Stimulated activated naive CD8-positive, alpha-beta T cell treated with anti-CD3 and anti-CD28 coated beads, Interleukin-15, Interleukin-2, amounts not matched to agents 100 ng/mL and 50 ng/mL, for 24 hours (primary cell): ENCODE data around the gene PRR15L.

Experiments
- H3K27ac Mint-ChIP-seq: one replicate; pipeline ENCODE4 v1.8.0; 2021; ENCODE audit warnings: mild to moderate bottlenecking, mixed read lengths
- H3K27me3 Mint-ChIP-seq: one replicate; pipeline ENCODE4 v1.8.0; 2021; ENCODE audit warnings: mixed read lengths
- H3K36me3 Mint-ChIP-seq: one replicate; pipeline ENCODE4 v1.8.0; 2021; ENCODE audit warnings: low read depth, mixed read lengths
- H3K4me1 Mint-ChIP-seq: one replicate; pipeline ENCODE4 v1.8.0; 2021; ENCODE audit warnings: low read depth, mixed read lengths
- H3K4me3 Mint-ChIP-seq: one replicate; pipeline ENCODE4 v1.8.0; 2021; ENCODE audit warnings: mild to moderate bottlenecking, mixed read lengths
- H3K9me3 Mint-ChIP-seq: one replicate; pipeline ENCODE4 v1.8.0; 2021; ENCODE audit warnings: mixed read lengths

Gene PRR15L

GRCh38 chr17:47978324-47978723 lies 20.6 kb upstream of the PRR15L start:
- no peak overlapping the region for H3K27ac Mint-ChIP-seq

DNA sequence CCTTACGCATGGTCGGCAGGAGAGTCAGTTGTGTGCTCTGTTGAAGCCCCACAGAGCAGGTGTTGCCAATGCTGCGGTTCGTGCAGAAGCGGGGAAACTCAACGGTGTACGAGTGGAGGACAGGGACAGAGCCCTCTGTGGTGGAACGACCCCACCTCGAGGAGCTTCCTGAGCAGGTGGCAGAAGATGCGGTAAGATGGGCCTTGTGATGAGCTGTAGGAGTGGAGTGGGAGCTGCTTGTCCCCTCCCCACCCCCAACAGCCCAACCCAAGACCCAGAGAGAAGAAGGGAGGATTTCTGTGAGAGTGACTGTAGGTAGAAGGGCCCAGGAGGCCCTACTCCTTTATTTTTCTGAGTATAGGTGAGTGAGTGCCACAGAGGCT lies 18.1 kb upstream of the PRR15L start:
- H3K27ac Mint-ChIP-seq: no peak overlapping the region
- H3K4me3 Mint-ChIP-seq: no peak overlapping the region

More at GRCh38 chr17:47978324-47978723, 20.6 kb upstream of the PRR15L start:
- Mint-ChIP-seq H3K27me3 (no peaks in the 10 kb centered on the region), H3K4me3 (no peak overlapping the region), H3K36me3 (peaks cover 62% of the 10 kb centered on the region), H3K4me1 (no peaks in the 10 kb centered on the region), H3K9me3 (no peaks in the 10 kb centered on the region)

GRCh38 chr17:47975189-47975822 lies 17.6 kb upstream of the PRR15L start:
- Mint-ChIP-seq H3K27me3 (no peaks in the 10 kb centered on the region), H3K36me3 (peaks cover 57% of the 10 kb centered on the region), H3K27ac (no peak overlapping the region), H3K9me3 (no peaks in the 10 kb centered on the region), H3K4me1 (peaks cover 13% of the 10 kb centered on the region), H3K4me3 (no peak overlapping the region)

More for the DNA sequence above, 18.1 kb upstream of the PRR15L start:
- H3K9me3 Mint-ChIP-seq: no peaks in the 10 kb centered on the region
- peaks cover 62% of the 10 kb centered on the region for H3K36me3 Mint-ChIP-seq
- no peaks in the 10 kb centered on the region for H3K27me3 Mint-ChIP-seq
- H3K4me1 Mint-ChIP-seq: peaks cover 10% of the 10 kb centered on the region

- Mint-ChIP-seq H3K9me3 (no peaks in the 10 kb centered on the region), H3K36me3 (peaks cover 41% of the 10 kb centered on the region), H3K27ac (no peak overlapping the region), H3K27me3 (no peaks in the 10 kb centered on the region), H3K4me3 (no peak overlapping the region), H3K4me1 (peaks cover 21% of the 10 kb centered on the region)
These were observed 15.9 kb upstream of the PRR15L start for GRCh38 chr17:47973541-47973940.

DNA sequence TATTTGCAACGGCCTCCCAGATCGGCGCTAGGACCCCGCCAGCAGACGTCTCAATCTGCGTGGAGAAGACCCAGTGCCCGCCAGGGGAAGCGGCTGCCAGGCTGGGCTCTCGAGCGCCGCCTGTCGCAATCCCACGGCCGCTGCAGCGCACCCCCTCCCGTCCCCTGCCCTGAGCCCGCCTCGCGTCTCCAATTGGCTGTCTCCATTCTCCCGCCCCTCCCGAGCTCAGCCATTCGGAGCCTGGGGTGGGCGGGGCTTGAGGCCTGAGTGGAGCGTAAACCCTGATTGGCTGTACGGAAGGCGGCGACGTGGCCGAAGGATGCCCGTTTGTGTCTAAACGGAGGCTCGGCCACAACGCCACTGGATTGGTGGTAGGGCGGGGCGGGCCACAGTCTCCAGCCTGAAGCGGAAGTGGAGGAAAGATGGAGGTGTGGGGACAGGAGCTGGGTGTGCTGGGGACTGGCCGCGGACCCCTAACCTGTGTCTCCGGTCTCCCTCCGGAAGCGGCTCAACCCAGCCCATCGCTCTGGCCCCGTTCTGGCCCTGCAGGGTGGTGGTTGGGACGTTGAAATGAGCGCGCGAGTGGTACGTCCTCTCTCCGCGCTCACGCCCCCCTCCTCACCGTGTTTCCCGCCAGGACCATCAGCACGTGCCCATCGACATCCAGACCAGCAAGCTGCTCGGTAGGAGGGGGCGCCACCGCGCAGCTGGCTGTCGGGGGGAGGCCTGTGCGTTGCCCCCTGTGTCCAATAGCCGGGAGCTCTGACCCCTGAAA lies 13.2 kb upstream of the PRR15L start, which contains the start of gene CDK5RAP3:
Gene CDK5RAP3 (plus strand): TSS at position 389 of the 775 bp plus-strand sequence. CDS start 34 bp downstream, at position 423.
- no peaks in the 10 kb centered on the region for H3K27me3 Mint-ChIP-seq
- H3K9me3 Mint-ChIP-seq: no peaks in the 10 kb centered on the region
- H3K4me1 Mint-ChIP-seq: peaks cover 21% of the 10 kb centered on the region
- peak within 1 kb of the TSS; percentile 92 for H3K4me3 Mint-ChIP-seq
- peak within 1 kb of the TSS; percentile 87 for H3K27ac Mint-ChIP-seq
- H3K36me3 Mint-ChIP-seq: peaks cover 28% of the 10 kb centered on the region

DNA sequence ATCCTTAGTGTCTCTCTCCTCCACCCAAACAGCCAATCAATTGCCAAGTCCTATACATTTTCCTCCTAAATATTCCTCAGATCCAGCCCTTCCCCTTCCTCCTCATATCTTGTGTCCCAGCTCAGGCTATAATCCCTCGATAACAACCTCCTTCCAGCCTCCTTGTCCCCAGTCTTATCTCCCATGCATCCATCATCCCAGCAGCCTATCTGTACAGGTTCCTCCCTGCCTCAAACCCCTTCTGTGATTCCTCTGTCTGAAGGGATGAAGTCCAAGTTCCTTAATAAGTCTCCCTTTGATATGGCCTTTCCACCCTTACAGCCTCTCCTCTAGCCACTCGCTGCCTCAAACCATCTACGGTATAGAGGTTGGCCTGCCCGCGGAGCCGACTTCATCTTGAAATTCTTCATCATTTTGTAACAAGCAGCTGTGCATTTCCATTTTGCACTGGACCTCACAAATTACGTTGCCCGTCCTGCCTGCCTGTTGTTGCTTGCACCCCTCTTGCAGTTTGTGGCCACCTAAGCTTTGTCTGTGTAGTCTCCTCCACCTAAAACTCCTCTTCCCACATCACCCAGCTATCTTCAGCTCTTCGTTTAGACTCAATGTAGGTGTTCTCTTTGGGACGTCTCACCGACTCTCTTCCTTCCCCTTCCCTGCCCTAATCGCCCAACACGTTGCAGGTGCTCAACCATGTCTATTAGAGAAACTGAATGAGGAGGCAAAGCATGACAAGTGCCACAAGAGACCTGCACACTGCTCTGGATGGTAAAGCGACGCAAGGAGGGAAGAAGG lies 12.4 kb upstream of the PRR15L start:
- Mint-ChIP-seq H3K27me3 (no peaks in the 10 kb centered on the region), H3K4me1 (peaks cover 21% of the 10 kb centered on the region), H3K27ac (peak overlapping the region; percentile 82), H3K36me3 (peaks cover 21% of the 10 kb centered on the region), H3K4me3 (peak overlapping the region; percentile 92), H3K9me3 (no peaks in the 10 kb centered on the region)

GRCh38 chr17:47968836-47969235 lies 11.2 kb upstream of the PRR15L start:
- H3K4me3 Mint-ChIP-seq: no peak overlapping the region
- no peak overlapping the region for H3K27ac Mint-ChIP-seq
- H3K36me3 Mint-ChIP-seq: peaks cover 11% of the 10 kb centered on the region
- H3K4me1 Mint-ChIP-seq: peaks cover 21% of the 10 kb centered on the region
- no peaks in the 10 kb centered on the region for H3K27me3 Mint-ChIP-seq
- no peaks in the 10 kb centered on the region for H3K9me3 Mint-ChIP-seq

GRCh38 chr17:47967607-47968252 lies 10.0 kb upstream of the PRR15L start:
- Mint-ChIP-seq H3K4me3 (no peak overlapping the region), H3K27me3 (no peaks in the 10 kb centered on the region), H3K4me1 (peaks cover 20% of the 10 kb centered on the region), H3K27ac (no peak overlapping the region), H3K9me3 (no peaks in the 10 kb centered on the region), H3K36me3 (peaks cover 4% of the 10 kb centered on the region)

- peaks cover 11% of the 10 kb centered on the region for H3K4me1 Mint-ChIP-seq
These were observed 8.4 kb upstream of the PRR15L start for GRCh38 chr17:47966079-47966519.

GRCh38 chr17:47964856-47965255 lies 7.2 kb upstream of the PRR15L start:
- Mint-ChIP-seq H3K27me3 (no peaks in the 10 kb centered on the region), H3K9me3 (no peaks in the 10 kb centered on the region), H3K36me3 (no peaks in the 10 kb centered on the region), H3K27ac (no peak overlapping the region), H3K4me1 (peaks cover 3% of the 10 kb centered on the region), H3K4me3 (no peak overlapping the region)

More at GRCh38 chr17:47966079-47966519, 8.4 kb upstream of the PRR15L start:
- Mint-ChIP-seq H3K4me3 (no peak overlapping the region), H3K9me3 (no peaks in the 10 kb centered on the region), H3K36me3 (no peaks in the 10 kb centered on the region), H3K27me3 (no peaks in the 10 kb centered on the region), H3K27ac (no peak overlapping the region)

DNA sequence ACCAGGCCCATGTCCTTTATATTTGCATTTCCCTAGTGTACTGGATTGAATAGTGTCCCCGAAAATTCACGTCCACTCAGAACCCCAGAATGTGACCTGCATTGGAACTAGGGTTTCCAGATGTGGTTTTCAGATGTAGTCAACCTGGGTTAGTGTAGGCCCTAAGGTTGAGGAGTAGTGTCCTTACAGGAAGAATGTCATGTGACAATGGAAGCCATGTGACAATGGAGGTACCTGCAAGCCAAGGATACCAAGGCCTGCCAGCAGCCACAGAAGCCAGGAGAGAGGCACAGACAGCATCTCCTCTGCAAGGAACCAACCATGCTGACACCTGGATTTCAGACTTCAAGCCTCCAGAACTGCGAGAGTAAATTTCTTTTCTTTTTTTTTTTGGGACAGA lies 5.2 kb upstream of the PRR15L start:
- H3K9me3 Mint-ChIP-seq: no peaks in the 10 kb centered on the region
- no peaks in the 10 kb centered on the region for H3K27me3 Mint-ChIP-seq
- H3K4me3 Mint-ChIP-seq: no peak overlapping the region
- no peaks in the 10 kb centered on the region for H3K4me1 Mint-ChIP-seq
- H3K27ac Mint-ChIP-seq: no peak overlapping the region
- no peaks in the 10 kb centered on the region for H3K36me3 Mint-ChIP-seq

DNA sequence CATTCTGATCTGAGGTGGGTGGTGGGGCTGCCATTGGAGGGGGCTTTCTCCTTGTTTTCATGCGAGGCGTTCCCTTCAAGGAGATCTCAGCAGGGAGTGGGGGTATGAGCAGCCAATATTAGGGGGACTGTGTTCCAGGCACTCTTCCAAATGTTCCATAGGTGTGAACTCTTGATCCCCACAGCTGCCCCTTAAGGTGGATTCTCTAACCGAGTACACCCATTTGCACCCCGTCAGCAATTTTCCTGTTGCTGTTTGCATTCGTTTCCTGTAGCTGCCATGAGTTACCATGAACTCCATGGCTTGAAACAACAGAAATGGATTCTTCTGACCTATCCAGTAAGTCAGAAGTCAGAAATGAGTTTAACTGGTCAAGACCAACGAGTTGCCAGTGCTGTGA lies 3.7 kb upstream of the PRR15L start:
- H3K4me3 Mint-ChIP-seq: no peak overlapping the region

DNA sequence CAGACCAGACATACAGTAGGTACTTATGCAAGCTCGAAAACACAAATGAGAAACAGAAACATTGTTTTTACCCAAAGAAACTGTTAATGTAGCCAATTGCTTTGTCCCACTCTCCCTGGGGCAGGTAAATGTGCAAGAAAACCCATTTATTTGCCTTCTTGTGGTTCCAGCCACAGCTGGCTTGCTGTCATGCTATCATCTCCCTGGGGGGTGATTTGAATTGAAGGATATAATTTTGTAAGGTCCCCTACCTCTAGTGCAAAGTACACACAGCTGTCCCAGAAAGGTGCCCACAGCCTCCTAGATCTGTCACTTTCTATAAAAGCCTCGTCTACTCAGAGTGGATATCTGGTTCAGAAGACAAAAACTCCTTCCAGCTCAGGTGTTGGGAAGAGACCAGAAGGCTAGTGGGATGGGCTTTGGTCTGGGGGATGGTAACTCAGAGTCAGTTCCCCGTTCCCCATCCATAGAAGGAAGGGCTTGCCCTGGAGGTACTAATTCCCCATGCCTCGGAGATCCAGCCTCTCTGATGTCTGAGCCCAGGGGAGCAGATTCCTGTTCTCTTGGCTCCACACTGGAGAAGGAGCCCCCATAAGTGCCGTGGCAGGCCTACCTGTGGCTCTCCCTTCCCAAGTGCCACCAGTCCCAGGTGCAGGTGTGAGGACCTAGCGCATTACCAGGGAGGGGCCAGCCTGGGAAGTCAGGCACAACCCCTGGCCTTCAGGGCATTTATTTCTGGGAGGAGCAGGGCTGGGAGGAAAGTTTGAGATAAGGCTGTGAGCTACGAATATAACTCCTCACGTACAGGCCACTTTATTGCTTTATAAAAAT lies 2.4 kb upstream of the PRR15L start:
- Mint-ChIP-seq H3K9me3 (no peaks in the 10 kb centered on the region), H3K36me3 (no peaks in the 10 kb centered on the region), H3K4me3 (no peak overlapping the region)

More for the DNA sequence above, 3.7 kb upstream of the PRR15L start:
- no peaks in the 10 kb centered on the region for H3K9me3 Mint-ChIP-seq
- no peaks in the 10 kb centered on the region for H3K36me3 Mint-ChIP-seq
- no peaks in the 10 kb centered on the region for H3K27me3 Mint-ChIP-seq
- H3K4me1 Mint-ChIP-seq: no peaks in the 10 kb centered on the region
- H3K27ac Mint-ChIP-seq: no peak overlapping the region

More for the DNA sequence above, 2.4 kb upstream of the PRR15L start:
- Mint-ChIP-seq H3K27me3 (no peaks in the 10 kb centered on the region), H3K4me1 (no peaks in the 10 kb centered on the region), H3K27ac (no peak overlapping the region)
